Stimulated activated CD4-positive, alpha-beta T cell treated with anti-CD3 and anti-CD28 coated beads, Interleukin-4, amount 100 ng/mL, for 48 hours (primary cell): ENCODE data around the gene CPAMD8.
"Not testable (repeated sequence)": the region's sequence is repeated elsewhere in the genome, so short reads cannot be mapped to it uniquely, and the experiment has no call there.

Experiments used
- DNase-seq, 2 donors: peaks; one replicate each; pipeline ENCODE4 v3.0.0-alpha.2; 2020; ENCODE audit warnings: low read depth in 2 of 2

Gene CPAMD8

DNA sequence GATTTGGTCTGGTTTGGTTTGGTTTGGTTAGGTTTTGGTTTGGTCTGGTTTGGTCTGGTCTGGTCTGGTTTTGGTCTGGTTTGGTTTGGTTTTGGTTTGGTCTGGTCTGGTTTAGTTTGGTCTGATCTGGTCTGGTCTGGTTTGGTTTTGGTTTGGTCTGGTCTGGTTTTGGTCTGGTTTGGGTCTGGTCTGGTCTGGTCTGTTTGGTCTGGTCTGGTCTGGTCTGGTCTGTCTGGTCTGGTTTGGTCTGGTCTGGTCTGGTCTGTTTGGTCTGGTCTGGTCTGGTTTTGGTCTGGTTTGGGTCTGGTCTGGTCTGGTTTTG lies 151.7 kb downstream of the CPAMD8 start:
- not testable (repeated sequence) for DNase-seq

DNA sequence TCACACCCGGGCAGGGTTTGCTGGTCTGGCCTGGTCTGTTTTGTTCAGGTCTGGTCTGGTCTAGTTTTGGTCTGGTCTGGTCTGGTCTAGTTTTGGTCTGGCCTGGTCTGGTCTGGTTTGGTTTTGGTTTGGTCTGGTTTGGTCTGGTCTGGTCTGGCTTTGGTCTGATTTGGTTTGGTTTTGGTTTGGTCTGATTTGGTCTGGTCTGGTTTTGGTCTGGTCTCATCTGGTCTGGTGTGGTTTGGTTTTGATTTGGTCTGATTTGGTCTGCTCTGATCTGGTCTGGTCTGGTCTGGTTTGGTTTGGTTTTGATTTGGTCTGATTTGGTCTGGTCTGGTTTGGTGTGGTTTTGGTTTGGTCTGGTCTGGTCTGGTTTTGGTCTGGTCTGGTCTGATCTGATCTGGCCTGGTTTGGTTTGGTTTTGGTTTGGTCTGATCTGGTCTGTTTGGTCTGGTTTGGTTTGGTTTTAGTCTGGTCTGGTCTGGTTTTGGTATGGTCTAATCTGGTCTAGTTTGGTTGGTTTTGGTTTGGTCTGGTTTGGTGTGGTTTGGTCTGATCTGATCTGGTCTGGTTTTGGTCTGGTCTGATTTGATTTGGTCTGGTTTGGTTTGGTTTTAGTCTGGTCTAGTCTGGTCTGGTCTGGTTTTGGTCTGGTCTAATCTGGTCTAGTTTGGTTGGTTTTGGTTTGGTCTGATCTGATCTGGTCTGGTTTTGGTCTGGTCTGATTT lies 152.2 kb downstream of the CPAMD8 start:
- DNase-seq: no peak

DNA sequence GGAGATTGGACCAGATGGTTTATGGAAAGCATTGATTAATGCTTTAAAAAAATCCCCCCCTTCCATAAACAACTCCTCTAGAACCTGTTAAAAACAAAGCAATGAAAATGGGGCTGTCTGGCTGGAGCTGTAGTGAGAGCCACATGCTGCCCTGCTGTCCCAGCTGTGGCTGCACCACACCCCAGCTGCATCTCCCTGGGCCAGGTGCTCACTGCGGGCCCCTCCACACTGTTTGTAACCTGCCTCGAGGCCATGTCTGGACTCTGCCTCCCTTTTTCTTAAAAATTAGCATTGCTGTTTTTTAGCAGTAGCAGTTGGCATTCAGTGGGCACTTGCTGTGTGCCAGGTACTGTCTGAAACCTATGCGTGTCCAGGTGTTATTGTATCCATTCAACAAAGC lies 153.0 kb downstream of the CPAMD8 start:
- no peak for DNase-seq

DNA sequence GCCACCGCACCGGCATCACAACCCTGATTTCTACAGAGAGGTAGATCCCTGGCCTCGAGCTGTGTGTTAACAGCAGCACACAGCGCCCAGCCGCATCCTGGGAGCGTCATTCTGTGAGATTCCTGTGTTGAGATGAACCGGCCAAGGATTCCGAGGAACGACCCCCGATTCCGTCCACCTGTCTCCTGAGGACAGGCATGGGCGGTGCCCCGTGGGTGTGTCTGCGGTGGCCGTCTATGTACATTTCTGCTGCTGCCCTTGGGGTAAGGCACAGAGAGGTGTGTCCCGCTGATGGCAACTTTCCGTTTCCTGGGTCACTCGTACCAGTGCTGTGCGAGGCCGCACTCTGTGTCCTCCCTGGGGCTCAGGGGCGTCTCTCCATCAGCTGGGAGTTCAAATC lies 153.9 kb downstream of the CPAMD8 start:
- DNase-seq: no peak

DNA sequence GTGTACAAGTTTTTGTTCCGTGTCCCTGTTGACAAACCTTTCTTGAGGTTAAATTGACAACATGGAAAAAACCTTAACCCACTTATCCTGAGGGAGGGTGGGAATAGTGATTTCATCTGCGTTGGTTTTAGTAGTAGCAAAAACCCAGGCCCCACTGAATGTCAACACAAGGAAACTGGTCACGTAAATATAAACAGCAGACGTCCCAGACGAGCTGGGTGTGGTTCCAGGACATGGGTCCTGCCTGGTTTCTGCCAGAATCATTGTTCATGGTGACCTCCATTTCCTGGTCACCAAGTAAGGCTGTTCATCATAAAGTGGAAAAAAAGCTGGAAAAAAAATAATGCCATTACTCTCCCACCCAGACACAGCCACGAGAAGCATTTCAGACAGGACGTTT lies 154.7 kb downstream of the CPAMD8 start:
- no peak for DNase-seq

DNA sequence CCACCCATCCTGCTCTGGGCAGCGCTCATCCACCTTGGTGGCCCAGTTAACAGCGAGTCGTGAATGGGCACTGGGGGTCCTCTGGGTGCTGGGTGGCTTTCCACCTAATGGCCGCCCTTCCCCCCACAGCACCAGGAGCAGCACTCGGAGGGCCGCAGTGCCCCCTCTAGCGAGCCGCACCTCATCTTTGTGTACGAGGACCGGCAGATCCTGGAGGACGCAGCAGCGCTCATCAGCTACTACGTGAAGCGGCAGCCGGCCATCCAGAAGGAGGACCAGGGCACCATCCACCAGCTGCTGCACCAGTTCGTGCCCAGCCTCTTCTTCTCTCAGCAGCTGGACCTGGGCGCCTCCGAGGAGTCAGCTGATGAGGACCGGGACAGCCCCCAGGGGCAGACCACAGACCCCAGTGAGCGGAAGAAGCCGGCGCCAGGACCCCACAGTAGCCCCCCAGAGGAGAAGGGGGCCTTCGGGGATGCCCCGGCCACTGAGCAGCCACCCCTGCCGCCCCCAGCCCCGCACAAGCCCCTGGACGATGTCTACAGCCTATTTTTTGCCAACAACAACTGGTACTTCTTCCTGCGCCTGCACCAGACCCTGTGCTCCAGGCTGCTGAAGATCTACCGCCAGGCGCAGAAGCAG lies 157.2 kb downstream of the CPAMD8 start:
- DNase-seq: no peak

DNA sequence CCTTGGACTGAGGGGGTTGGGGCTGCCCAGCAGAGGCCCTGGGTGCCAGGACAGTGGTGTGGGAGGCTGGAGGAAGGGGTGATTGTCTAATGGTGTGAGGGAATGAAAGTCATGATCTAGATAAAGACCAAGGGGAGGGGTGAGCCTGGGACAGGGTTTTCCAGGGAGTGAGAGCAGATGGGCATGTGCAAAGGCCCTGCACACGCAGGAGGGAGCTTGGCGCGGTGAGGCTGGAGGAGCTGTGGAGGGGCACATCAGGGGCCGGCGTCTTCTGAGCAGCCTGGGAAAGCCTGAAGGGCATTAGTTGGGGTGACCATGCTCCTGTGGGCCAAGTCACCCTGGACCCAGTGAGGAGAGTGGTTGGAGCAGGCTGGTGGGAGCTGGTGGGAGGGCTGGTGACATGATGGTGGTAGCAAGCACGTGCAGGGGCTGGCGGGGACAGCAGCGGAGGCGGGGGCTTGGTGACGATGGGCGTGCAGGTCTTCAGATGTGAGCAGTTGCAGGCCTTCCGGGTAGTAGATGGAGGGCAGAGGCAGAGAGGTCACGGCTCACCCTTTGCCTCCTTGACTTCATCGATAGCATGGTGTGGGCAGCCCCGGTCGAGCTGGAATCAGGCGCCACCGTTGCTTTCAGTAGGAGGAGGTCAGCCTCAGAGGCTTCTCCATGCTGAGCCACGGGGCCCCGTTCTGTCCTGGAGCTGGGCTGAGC lies 158.0 kb downstream of the CPAMD8 start:
- DNase-seq: no peak

DNA sequence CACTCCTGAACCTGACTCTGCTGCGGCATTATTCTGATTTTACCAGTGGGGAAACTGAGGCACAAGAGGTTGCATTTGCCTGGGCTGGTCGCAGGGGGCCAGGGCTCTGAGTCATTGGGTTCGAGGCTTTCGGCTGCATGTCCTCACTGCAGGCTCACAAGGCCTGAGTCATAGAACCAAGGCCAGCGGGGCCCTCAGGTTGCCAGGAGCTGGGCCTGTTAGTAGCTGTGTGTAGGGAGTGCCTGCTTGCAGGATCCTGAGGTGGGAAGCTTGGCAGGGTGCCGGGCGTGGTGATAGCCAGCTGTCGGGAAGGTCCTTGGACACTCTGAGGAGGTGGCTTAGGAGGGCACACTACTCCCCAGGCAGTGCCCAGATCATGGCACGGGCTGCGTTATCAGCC lies 159.4 kb downstream of the CPAMD8 start:
- DNase-seq: no peak

DNA sequence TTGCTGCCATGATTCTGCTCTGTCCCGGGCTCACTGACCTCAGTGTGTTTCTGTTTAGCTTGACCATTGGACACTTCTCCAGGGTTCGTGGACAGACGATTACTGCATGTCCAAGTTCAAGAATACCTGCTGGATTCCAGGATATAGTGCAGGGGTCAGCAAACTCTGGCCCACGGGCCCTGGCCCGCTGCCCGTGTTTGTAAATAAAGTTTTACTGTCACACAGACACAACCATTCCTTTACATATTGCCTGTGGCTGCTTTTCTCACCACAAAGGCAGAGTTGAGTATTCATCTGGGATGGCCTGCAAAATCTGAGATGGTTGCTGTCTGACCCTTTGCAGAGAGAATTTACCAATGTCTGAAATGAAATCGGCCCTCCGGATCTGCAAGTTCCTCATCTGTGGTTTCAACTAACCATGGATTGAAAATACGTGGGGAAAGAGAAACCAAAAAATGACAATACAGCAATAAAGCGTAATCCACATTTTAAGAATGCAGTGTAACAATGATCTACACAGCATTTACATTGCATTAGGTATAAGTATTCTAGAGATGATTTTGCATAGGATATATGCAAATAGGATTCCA lies 163.7 kb downstream of the CPAMD8 start:
- no peak for DNase-seq

DNA sequence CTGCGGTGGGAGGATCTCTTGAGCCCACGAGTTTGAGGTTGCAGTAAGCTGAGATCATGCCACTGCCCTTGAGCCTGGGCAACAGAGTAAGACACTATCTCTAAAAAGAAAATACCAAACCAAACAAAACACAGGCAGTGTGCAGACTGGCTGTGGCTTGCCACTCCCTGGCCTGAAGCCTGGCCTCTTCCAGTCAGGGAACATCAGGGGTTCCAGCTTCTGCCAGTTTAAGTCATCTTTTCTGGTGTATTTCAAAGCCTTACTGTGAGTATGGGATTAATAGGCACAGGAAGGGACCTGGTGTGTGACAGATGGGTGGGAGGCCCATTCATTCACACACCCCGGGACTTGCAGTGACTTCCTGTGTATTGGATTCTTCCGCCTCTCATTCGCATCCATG lies 164.8 kb downstream of the CPAMD8 start:
- no peak for DNase-seq

DNA sequence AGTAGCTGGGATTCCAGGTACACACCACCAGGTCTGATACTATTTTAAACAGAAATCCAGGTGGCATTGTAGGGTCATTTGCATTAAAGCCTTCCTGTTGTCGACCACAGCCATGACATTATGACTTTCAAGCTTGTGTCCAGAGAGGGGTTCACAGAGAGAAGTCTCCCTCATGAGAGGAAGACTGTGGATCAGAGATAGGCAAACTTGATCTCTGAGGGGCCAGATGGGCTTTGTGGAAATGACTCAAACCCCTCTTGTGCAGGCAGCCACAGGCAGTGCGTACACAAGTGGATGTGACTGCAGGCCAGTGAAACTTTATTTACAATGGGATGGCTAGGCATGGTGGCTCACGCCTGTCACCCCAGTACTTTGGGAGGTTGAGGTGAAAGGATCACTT lies 165.6 kb downstream of the CPAMD8 start:
- DNase-seq: no peak

DNA sequence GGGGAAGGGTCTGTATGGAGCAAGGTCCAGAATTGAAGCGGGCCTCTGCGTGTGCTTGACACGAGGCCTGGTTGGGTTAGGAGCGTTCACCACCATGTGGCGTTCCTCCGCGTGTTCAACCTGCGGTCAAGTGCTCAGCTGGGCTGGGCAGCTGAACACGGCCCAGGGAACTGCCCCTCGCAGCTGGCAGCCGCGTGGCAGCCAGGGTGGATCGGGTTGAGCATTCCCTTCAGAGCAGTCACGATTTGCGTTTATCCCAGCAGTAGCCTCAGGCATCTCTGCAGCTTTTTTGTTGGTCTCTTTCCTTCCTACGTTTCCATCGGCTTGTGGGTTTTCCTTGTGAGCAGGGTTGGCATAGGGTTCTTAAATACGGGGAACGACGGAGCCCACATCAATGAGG lies 166.5 kb downstream of the CPAMD8 start:
- no peak for DNase-seq

DNA sequence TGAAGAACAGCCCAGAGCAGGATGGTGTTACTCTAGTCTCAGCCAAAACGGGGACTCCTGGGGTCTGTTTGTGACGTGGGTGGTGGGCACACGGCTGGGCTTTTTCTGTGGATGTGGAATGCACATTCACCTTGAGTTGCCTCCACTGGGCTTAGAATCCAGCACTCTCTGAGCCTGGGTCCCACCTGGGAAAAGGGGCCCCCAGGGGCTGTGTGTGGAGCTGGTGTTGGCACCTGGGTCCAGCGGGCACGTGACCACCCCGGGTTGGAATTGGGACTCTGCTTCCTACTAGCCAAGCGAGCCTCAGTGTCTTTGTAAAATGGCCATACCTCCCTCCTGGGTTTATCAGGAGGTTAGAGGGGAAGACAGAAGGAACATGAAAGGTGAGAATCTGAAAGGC lies 167.0 kb downstream of the CPAMD8 start:
- DNase-seq: no peak

DNA sequence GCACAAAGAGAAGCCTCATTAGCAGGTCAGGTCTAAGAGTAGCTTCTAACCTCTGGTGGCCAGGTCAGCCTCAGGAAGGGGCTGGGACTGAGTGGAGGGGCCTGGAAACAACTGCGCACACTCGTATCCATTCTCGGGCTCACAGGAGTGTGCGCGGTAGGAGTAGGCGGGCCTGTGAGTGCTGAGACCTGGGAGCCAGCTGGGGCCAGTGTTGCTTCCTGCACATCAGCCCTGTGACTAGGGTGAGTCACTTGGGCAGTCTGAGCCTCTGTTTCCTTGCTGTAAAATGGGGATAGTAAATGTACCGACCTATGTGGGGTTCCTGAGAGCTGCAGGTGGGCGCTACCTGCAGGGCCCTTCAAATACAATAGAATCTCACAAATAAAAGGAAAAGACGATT lies 170.5 kb downstream of the CPAMD8 start:
- DNase-seq: no peak

DNA sequence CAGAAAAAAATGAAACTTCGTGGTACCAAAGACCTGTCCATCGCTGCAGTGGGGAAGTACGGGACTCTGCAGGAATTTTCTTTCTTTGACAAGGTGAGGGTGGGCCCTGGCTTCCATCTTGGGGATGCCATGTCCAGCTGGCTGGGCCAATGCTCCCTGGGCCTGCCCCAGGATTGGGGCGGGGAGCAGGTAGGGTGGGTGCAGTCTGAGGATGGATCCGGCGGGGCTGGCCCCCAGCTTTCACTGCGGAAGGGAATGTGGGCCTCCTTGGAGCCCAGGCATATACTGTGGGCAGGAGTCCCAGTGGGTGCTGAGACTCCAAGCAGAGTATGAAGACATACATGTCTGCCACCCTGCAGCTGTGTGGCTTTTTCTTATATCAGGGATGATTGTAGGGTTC lies 173.5 kb downstream of the CPAMD8 start:
- DNase-seq: no peak

DNA sequence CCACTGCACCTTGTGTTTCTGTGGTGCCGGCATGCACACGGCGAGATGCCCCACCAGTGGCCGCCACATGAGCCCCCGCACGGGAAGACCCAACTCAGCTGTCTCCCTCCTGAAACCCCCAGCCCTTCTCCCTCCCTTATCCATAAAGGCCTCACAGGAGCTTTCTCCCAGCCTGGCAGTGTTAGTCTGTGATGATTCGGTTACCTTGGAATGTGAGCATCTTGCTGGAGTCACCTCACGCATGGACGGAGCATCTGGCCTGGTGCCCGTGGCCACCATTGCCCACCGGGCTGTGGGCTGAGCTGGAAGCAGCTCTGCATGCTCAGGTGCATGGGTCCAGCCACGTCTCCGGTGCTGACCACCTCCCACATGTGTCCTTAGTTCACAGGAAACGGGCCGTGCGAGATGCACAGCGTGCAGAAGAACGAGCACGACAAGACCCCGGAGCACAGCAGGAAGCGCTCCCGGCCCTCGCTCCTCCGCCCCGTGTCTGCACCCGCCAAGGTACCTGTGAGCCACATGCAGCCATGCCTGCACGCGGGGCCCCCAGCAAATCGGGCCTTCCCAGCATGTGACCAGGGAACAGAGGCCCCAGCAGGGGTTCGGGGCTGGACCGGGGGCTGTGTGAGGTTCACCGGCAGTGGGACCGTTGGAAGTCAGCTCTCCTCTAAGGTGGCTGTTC lies 175.4 kb downstream of the CPAMD8 start:
- DNase-seq: no peak

DNA sequence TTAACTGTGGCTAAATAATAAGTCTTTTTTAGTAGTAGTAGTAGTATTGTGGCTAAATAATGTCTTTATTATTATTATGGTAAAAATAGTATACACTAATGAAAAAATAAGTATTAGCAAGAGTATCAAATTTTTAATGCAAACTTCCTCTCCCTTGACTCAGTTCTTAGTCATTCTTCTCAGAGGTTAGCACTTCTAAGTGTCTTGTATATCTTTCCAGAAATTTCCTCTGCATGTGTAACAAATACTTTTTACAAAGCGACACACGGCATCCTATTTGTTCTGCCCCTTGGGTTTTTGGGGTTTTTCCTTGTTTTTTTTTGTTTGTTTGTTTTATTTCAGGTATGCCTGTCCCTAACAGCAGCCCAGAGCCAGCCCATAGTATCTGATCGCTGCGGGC lies 176.5 kb downstream of the CPAMD8 start:
- no peak for DNase-seq

DNA sequence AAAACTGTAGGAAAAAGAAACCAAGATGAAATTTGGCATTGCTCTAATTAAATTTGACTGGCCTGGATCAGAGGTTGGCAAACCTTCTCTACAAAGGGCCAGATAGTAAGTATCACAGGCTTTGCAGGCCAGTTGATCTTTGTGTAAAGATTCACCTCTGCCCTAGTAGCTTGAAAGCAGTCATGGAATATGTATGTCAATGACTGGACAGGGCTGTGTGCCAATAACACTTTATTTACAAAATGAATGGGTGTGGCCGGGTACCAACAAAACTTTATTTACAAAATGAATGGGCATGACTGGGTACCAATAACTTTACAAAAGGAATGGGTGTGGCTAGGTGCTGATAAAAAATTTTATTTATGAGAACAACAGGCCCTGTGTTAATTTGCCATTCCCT lies 177.4 kb downstream of the CPAMD8 start:
- DNase-seq: no peak

DNA sequence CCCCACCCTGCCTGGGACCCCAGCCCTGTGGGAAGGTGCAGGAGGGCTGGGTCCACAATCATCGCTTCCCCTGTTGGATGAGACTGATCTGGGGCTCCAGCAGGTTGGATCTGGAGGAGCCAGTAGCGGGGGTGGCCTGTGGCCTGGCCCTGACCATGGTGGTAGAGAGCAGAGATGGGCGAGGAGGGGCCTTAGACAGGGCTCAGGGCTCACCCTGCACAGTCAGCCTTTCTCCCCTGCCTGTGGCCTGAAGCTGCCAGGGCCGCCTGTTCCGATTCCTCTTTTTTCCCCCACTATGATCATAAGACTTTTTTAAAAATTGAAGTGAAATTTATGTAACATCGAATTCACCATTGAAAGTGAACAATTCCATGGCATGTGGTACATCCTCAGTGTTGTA lies 179.2 kb downstream of the CPAMD8 start:
- DNase-seq: no peak

DNA sequence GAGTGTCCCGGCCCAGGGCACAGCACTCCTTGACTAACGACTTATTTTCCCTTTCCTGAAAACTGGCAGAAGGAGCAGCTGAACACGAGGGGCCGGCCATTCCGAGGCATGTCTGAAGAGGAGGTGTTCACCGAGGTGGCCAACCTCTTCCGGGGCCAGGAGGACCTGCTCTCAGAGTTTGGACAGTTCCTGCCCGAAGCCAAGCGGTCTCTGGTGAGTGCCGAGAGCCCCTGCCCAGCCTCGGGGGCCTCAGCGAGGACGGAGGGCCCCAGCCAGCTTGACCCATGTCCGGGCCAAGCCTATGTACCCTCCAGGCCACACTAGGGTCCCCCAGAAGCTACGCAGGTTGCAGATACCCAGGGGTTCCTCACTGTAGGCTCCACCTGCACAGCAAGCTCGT lies 179.7 kb downstream of the CPAMD8 start:
- DNase-seq: no peak
